Hematopoietic multipotent progenitor cell treated with erythropoietin and hydrocortisone succinate and interleukin-3 and kit ligand, for 4 days (in vitro differentiated cells): ENCODE measurements around the gene POU6F2.

Experiments used
- DNase-seq: peaks from one replicate; pipeline ENCODE4 v3.0.0-alpha.2; 2015

POU6F2 gene

DNA sequence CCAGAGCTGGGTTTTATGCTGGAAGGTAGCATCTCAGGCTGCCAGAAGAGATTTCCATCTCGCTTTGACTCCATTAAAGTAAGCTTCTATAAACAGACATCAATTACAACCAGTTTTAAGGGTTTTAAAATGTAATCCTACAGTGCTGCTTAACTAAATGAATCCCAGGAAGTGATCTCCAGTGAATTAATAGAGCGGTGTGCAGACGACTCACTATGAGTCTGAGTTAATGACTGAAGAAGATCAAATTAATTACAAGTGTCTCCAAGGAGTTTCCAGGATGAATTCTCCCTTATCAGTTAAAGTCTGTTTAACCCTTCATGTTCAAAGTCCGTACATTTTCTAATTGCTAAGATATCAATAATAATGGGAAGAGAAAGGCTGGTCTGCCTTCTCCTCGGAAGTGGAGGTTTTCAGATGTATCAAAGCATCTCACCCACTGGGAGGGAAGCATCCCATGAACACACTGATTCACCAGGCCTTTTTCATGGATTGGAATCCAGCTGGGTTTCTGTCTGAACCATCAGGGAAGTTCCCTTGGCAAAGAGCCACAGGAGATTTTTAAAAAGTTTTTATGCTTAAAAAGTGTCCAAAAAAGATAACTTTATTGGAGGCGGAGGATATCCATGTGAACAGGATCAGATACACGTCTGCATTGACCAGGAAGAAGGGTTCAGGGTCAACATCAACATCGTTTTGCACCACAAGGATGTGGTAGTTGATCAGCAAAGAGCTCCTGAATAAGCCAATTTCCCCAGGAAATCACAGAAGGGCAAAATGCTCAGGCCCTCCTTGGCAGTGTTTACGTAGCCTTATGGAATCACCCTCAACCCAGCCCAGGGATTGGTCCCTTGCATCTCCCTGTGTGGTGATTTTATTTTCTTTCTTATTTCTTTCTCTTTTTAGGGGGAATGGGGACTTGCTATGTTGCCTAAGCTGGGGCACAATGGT, 288.2 kb downstream of the POU6F2 start:
- DNase-seq, result no peak

GRCh38 chr7:39269034-39269433, 291.3 kb downstream of the POU6F2 start:
- DNase-seq, result no peak

- no peak for DNase-seq
Observed at GRCh38 chr7:39270018-39270417, 292.3 kb downstream of the POU6F2 start.

DNA sequence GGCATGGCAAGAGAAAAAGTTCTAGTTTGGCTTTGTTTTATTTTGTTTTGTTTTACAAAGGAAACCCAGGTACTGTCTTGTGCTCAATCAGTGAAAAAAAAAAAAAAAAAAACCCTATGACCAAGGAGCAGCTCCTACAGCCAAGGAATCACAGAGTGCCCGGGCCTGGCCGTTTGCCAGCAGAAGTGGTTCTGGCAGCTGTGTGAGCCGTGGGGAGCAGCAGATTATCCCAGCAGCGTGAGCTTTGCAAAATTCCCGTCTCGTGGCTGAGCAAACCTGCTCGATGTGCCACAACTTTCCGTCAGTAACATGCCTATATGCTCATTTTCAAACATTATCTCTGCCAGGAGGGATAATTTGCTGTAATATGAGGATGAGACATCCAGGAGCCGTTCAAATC, 293.7 kb downstream of the POU6F2 start:
- DNase-seq, result no peak

DNA sequence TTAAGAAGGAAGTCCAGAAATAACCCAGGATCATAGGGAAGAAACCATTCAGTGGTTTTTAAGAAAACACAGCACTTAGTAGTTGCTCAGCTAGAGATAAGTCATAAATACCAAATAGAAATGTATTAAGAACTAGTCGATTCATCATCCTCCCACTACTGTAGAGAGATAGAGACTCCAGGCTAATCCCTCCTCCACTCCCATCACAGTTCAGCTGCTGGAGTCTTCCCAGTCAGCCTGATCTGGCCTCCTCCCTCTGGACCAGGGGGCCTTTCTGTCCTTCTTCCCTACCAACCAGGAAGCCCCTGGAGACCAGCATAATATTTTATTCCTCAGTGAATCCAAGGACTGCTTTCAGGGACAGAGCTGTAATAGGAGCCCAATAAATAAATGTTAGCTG, 294.4 kb downstream of the POU6F2 start:
- DNase-seq, result no peak

GRCh38 chr7:39272691-39273090, 295.0 kb downstream of the POU6F2 start:
- no peak for DNase-seq

DNA sequence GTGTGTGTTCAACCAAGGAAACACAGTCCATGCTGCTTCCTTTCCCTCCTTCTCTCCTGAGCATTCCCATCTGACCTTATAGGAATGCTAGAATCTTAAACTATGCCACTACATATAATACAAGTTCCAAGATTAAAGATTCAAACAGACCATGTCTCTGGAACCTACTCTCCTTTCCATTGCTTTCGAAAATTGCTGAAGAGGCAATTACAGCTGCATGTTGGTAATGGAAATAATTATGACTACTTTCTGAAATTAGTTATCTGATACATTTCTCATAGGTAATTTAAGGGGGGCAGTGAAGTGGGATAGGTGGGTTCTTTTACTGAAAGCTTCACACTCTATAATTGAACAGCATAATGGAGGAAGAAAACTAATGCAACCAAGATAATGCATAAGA, 302.6 kb downstream of the POU6F2 start:
- DNase-seq, result no peak

DNA sequence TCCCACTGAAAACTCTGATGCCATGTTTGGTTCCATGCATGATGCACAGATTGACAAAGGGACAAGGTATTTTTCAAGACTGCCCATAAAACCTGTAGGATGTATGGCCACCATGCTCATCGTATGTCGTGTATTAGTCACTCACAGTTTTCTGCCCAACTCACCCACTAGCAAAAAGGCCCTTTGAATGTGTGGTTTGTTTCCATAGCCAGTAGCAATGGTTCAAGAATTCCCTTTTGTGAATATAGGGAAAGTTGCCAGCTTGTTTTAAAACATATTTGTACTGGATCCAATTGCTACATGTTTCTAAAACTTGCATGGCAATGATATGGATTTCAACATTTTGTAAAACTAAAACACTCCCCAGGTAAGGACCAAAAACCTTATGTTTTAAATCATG, 307.5 kb downstream of the POU6F2 start:
- no peak for DNase-seq

DNA sequence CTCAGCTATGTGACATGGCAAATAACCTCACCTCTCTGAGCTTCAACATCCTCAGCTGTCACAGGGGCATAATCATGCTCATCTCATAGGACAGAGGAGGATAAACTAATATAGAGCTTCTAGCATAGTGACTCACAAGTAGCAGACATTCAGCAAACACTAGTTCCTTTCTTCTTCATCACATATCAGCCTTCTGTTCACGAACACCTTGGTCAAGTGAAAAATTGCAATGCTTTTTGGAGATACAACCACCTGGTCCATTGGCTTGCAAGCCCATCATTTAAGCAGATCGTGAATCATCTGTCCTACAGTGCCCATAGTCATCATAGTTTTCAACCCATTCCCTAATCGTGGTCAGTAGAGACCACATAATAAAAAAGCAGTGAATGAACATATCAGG, 310.6 kb downstream of the POU6F2 start:
- no peak for DNase-seq

GRCh38 chr7:39291628-39292410, 314.1 kb downstream of the POU6F2 start:
- no peak for DNase-seq

- no peak for DNase-seq
Observed at GRCh38 chr7:39293056-39293823, 315.5 kb downstream of the POU6F2 start.

- DNase-seq, result no peak
Observed at GRCh38 chr7:39294022-39294421, 316.3 kb downstream of the POU6F2 start.

DNA sequence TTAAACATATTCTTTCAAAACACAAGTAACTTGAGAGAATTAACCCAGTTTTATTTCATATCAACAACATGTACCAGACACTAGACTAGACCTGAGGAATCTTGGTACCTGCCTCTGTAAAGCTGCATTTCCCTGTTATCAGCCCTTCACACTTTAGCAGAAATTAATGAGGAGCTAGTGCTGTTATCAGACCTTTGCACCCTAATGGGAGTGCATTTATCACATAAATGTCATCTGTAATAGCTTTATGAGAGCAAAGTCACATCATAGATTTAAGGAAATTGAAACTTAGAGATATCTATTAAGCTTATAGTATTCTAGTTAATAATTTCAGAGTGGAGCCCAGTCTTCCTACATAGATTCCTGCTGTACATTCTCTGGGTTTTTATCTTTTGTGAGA, 318.1 kb downstream of the POU6F2 start:
- no peak for DNase-seq

GRCh38 chr7:39299695-39300094, 322.0 kb downstream of the POU6F2 start:
- DNase-seq, result no peak

DNA sequence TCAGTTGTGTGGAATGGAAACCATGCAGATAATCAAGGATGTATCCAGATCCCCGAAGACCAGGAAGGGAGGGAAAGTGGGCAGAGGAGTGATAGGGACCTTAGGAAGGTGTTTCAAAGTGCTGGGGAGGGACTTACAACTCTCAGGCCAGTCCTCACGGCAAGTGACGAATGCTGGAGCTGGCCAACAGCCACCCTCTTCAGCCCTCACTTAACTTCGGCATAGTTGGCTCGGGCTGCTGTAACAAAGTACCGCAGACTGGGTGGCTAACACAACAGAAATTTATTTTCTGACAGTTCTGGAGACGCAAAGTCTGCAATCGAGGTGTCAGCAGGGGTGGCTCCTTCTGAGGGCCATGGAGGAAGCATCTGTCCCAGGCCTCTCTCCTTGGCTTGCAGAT, 322.6 kb downstream of the POU6F2 start:
- no peak for DNase-seq

DNA sequence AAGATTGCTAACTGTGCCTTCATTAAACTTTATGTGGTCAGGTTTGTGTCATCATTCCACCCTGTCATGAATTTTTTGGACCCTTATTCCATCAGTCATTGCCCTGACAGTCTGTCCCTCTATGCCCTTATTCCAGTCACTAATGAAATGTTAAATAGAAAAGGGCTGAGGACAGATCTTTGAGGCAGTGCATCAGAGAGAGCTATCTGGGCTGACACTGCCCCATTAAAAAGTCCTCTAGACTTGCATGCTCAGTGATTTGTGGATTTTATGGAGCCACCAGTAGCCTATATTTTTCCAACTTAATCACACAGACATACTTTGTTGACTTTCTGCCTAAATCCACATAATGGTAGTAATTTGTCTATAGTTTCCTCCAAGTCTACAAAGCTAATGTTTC, 323.8 kb downstream of the POU6F2 start:
- no peak for DNase-seq

DNA sequence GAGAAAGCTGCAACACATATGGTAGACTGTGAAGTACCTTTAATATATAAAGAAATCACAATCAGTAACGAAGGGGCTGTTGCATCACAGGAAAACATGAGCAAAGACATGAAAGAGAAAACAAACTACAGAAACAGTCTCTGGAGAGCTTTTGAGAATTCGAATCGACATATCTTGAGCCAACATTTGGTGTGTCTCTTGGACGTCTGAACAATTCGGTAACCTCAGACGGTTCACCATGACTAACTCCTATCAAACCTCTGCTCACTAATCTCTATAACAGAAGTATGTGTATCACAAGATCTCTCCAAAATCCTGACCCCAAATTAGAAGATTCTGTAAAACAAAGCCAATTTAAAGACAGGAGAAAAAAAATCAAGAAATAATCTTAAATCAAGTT, 326.5 kb downstream of the POU6F2 start:
- no peak for DNase-seq

GRCh38 chr7:39304668-39305405, 327.1 kb downstream of the POU6F2 start:
- DNase-seq, result no peak

DNA sequence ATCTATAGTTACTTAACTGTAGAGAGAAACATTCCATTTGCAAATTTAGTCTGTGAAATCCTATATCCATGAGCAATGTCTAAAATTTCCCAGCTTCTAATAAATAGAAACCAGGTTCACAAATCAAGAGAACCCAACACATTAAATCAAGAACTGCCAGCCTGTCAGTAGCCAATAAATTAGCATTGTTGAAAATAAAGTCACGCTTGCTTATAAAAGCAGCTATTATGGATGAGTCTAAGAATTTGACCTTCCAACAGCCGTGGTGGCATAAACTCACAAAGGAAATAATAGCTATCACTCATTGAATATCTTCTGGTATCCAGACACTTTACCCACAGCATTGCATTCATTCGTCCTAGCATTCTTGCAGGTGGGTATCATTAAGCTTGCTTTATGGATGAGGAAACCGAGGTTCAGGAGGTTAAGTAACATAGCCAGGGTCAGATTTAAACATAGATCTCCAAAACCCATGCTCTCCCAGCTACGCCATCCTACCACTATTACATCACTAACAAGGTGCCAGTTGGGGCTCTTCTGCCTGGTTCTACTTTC, 328.4 kb downstream of the POU6F2 start:
- DNase-seq, result no peak

DNA sequence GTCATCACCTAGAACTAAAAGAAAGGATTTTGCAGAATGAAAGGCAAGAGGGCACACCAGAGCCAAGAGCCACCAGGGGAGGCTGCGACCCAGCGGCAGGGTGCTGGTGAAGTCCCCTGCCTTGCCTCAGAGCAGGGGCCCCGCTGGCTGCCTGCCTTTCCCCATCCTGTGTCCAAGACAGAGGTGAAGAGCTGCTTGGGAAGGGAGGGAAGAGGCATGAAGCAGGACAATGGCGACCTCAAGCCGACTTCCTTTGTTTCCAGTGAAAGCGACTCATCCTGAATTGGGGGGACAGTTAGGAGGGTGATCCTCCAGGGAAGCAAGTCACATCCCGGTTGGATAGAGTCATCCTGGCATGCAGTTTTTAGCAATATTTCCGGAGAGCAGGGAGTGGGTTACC, 333.0 kb downstream of the POU6F2 start:
- no peak for DNase-seq

DNA sequence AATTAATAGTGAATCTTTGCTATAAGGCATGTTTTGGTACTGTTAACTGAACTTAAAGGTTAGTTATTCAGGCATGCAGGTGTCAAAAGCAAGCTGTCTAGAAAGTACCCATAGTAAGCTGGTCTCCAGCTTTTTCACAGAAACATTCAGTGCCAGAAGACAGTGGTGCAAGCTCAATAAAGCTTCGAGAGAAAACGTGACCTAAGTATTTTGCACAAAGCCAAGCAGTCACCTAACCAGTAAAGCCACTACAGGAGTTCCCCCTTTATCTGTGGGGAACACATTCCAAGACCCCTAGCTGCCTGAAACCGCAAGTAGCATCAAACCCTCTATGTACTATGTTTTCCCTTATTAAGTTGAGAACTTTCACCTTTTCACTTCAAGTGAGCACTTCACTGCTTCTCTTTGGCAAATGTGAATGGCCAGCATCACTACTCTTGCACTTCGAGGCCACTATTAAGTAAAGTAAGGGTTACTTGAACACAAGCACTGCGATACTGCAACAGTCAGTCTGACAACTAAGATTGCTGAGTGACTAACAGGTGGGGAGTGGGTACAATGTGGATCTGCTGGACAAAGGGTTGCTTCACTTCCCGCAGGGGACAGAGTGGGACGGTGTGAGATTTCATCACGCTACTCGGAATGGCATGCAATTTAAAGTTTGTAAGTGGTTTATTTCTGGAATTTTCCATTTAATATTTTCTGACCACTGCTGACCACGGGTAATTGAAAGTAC, 334.7 kb downstream of the POU6F2 start:
- DNase-seq, result no peak

DNA sequence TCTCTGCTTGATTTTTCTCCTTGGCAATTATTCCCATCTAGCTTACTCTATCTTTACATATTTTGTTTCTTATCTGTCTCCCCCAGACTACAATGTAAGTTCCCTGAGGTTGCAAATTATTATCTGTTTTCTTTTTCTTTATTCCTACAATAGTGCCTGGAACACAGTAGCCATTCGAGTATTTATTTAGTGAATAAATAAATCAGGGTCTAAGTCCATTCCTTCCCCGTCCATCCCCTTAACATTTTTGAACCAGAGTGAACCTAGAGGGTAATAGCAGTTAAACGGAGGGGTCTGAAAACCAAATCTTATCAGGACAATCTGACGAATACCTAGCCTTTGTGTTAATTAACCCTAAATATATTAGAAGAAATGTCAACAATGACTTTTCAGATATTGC, 335.7 kb downstream of the POU6F2 start:
- no peak for DNase-seq
